Measurements from ENCODE around the gene LPAR5. TPM values are rescaled to one million over a fixed set of nuclear protein-coding genes. Genes with fewer than 3 reads are reported as not detected.

Gene LPAR5
- total and polyA plus RNA-seq, 4 donors, result 0.58 to 2.0 (median 1.1) TPM

- WGBS, result 53% methylated on average over 7 of the region's 7 CpGs
- TF ChIP-seq GABPA (IDR thresholded peaks at IDR 0.05 in 1 of 2, conservative IDR thresholded peaks at IDR 0.05 in 1 of 2), result no peak
- no peak for TF ChIP-seq FOXA1 (IDR thresholded peaks at IDR 0.05)
- no peak for TF ChIP-seq CTCF (IDR thresholded peaks at IDR 0.05; ENCODE audit: low read depth, low read length, missing input control)
- TF ChIP-seq HNF4G (IDR thresholded peaks at IDR 0.05), result no peak
- no peak for TF ChIP-seq ATF3 (IDR thresholded peaks at IDR 0.05)
- TF ChIP-seq RXRA (IDR thresholded peaks at IDR 0.05), result no peak
- no peak for TF ChIP-seq HNF4A (conservative IDR thresholded peaks at IDR 0.05)
- TF ChIP-seq ZBTB33 (IDR thresholded peaks at IDR 0.05), result no peak
- TF ChIP-seq MAX (IDR thresholded peaks at IDR 0.05), result no peak
- no peak for TF ChIP-seq TAF1 (conservative IDR thresholded peaks at IDR 0.05)
- Histone ChIP-seq H3K9me3 (ENCODE audit: control insufficient read depth in 4 of 4, low read length in 3 of 4) (no peaks in the 10 kb centered on the region), H3K36me3 (ENCODE audit: control insufficient read depth in 4 of 4, insufficient read depth in 3 of 4, low read depth in 1 of 4, low read length in 3 of 4) (no peaks in the 10 kb centered on the region), H3K27ac (ENCODE audit: low read depth in 1 of 2, low read length in 2 of 2) (no peak overlapping the region), H3K27me3 (ENCODE audit: control insufficient read depth in 4 of 4, insufficient read depth in 4 of 4, low read length in 3 of 4) (no peaks in the 10 kb centered on the region), H3K9ac (ENCODE audit: low read depth in 1 of 2, low read length in 2 of 2) (no peak overlapping the region), H3K4me3 (ENCODE audit: low read depth in 1 of 3, low read length in 3 of 3) (no peak overlapping the region), H3K4me1 (ENCODE audit: control insufficient read depth in 4 of 4, insufficient read depth in 4 of 4, low read length in 3 of 4) (peaks cover 0 to under 1% (median under 1%) of the 10 kb centered on the region in 4 donors)
- no peak for DNase-seq (ENCODE audit: low spot score)
Observed at GRCh38 chr12:6627616-6628015, 8.1 kb downstream of the LPAR5 start.

- H3K9me3 ChIP-seq (ENCODE audit: control insufficient read depth in 4 of 4, low read length in 3 of 4), result no peaks in the 10 kb centered on the region
- H3K4me1 ChIP-seq (ENCODE audit: control insufficient read depth in 4 of 4, insufficient read depth in 4 of 4, low read length in 3 of 4), result no peaks in the 10 kb centered on the region
- DNase-seq (ENCODE audit: low spot score), result no peak
- no peak overlapping the region for H3K9ac ChIP-seq (ENCODE audit: low read depth in 1 of 2, low read length in 2 of 2)
- no peak overlapping the region for H3K4me3 ChIP-seq (ENCODE audit: low read depth in 1 of 3, low read length in 3 of 3)
- 79% methylated on average over 8 of the region's 8 CpGs for WGBS
- no peaks in the 10 kb centered on the region for H3K27me3 ChIP-seq (ENCODE audit: control insufficient read depth in 4 of 4, insufficient read depth in 4 of 4, low read length in 3 of 4)
- H3K36me3 ChIP-seq (ENCODE audit: control insufficient read depth in 4 of 4, insufficient read depth in 3 of 4, low read depth in 1 of 4, low read length in 3 of 4), result no peaks in the 10 kb centered on the region
- no peak overlapping the region for H3K27ac ChIP-seq (ENCODE audit: low read depth in 1 of 2, low read length in 2 of 2)
- TF ChIP-seq RXRA (IDR thresholded peaks at IDR 0.05) (no peak), ZBTB33 (IDR thresholded peaks at IDR 0.05) (no peak), RAD21 (IDR thresholded peaks at IDR 0.05) (no peak), FOXA2 (IDR thresholded peaks at IDR 0.05) (no peak), HNF4A (conservative IDR thresholded peaks at IDR 0.05) (no peak), CTCF (IDR thresholded peaks at IDR 0.05; ENCODE audit: low read depth, low read length, missing input control) (no peak), TAF1 (conservative IDR thresholded peaks at IDR 0.05) (no peak), GABPA (IDR thresholded peaks at IDR 0.05 in 1 of 2, conservative IDR thresholded peaks at IDR 0.05 in 1 of 2) (no peak), JUND (IDR thresholded peaks at IDR 0.05) (no peak), REST (IDR thresholded peaks at IDR 0.05) (no peak), FOXA1 (IDR thresholded peaks at IDR 0.05) (no peak), HNF4G (IDR thresholded peaks at IDR 0.05) (no peak), EGR1 (IDR thresholded peaks at IDR 0.05; ENCODE audit: low read depth in 2 of 2) (no peak), SP1 (IDR thresholded peaks at IDR 0.05) (no peak), YY1 (IDR thresholded peaks at IDR 0.05) (no peak), MAX (IDR thresholded peaks at IDR 0.05) (no peak), ATF3 (IDR thresholded peaks at IDR 0.05) (no peak)
Observed at GRCh38 chr12:6626654-6627283, 9.0 kb downstream of the LPAR5 start.

Data from liver (tissue), 9 donors.